GM12891 (cell line): ENCODE data around the gene SLC22A23.
"Not testable (repeated sequence)": the region's sequence is repeated elsewhere in the genome, so short reads cannot be mapped to it uniquely, and the experiment has no call there.

Source experiments
- POLR2A ChIP-seq: IDR thresholded peaks from 2 replicates; pipeline ENCODE4 v1.6.1; 2011; ENCODE audit warnings: low read depth, low read length, control low read depth
- POLR2AphosphoS5 ChIP-seq: IDR thresholded peaks from 2 replicates; pipeline ENCODE4 v1.6.1; 2011; ENCODE audit warnings: low read depth, low read length, control low read depth
- TAF1 ChIP-seq: IDR thresholded peaks from 2 replicates; pipeline ENCODE4 v1.6.1; 2011; ENCODE audit warnings: low read depth, low read length, control low read depth

GRCh38 chr6:3378808-3379207 is 78.0 kb downstream of the SLC22A23 start:
- TF ChIP-seq POLR2AphosphoS5, POLR2A, TAF1: not testable (repeated sequence)
